GM12878 (cell line): ENCODE results near the gene SRSF10. TPM values are rescaled to one million over a fixed set of nuclear protein-coding genes. Genes with fewer than 3 reads are reported as not detected.

Source experiments
- ATAC-seq: fragments of 200-7000 bp; cut with Tn5 transposase; 3 replicates; pipeline ENCODE4 v1.9.1; 2020; ENCODE audit warnings: mild to moderate bottlenecking, moderate library complexity
- BruUV-seq: library from RNA; stranded (reverse); fragments of 400-500 nt; replicated peaks from 2 replicates; lab custom pipeline; 2021; lab: Mats Ljungman, UMichigan
- CTCF ChIA-PET: fragments of 300-600 bp; sonication (Branson Sonifier 250); formaldehyde crosslinking; extraction: SDS; loops from one replicate; lab custom pipeline; 2021; ENCODE audit warnings: inconsistent platforms; lab: Yijun Ruan, JAX
- POLR2A ChIA-PET: fragments of 350-600 bp; formaldehyde crosslinking; extraction: SDS; loops from one replicate; lab custom pipeline; 2021; ENCODE audit warnings: inconsistent platforms; lab: Charles Lee
- RAD21 ChIA-PET: fragments of 300-600 bp; sonication (Branson Sonifier 250); formaldehyde crosslinking; loops from one replicate; lab custom pipeline; 2023; ENCODE audit warnings: antibody characterized with exemption; ENCODE audit not compliant: unreplicated experiment; lab: Charles Lee
- SMC1A ChIA-PET: fragments of 300-600 bp; sonication (Branson Sonifier 250); formaldehyde crosslinking; loops from one replicate; lab custom pipeline; 2023; ENCODE audit not compliant: unreplicated experiment, uncharacterized antibody; lab: Charles Lee
- DNase-seq: peaks from one replicate; pipeline ENCODE4 v3.0.0-alpha.2; 2011; ENCODE audit warnings: low read depth, low spot score
- FAIRE-seq: peaks from 3 replicates; lab custom pipeline; 2011; peaks lifted over from hg19 to GRCh38; lab: Jason Lieb, UNC
- H2AFZ ChIP-seq: 2 replicates; pipeline ENCODE4 v1.6.0; 2011; ENCODE audit warnings: low read depth, low read length, control low read depth; ENCODE audit not compliant: control insufficient read depth
- H3K27ac ChIP-seq: 2 replicates; pipeline ENCODE4 v1.5.1; 2011; ENCODE audit warnings: control low read depth; ENCODE audit not compliant: control insufficient read depth, insufficient read depth
- H3K27me3 ChIP-seq, 2 experiments: replicated peaks in 1 of 2; 2 replicates each; pipeline versions ENCODE4 v1.6.0 to v1.6.1; 2011; ENCODE audit warnings: low read length in 1 of 2; ENCODE audit not compliant: control insufficient read depth in 2 of 2, insufficient read depth in 2 of 2
- H3K36me3 ChIP-seq, 2 experiments: 2 replicates each; pipeline ENCODE4 v1.5.1; 2011; ENCODE audit warnings: low read length in 1 of 2; ENCODE audit not compliant: control insufficient read depth in 2 of 2, insufficient read depth in 2 of 2
- H3K4me1 ChIP-seq: 2 replicates; pipeline ENCODE4 v1.6.1; 2011; ENCODE audit warnings: mild to moderate bottlenecking, low read length, moderate library complexity, mixed read lengths; ENCODE audit not compliant: control insufficient read depth, insufficient read depth
- H3K4me2 ChIP-seq: 2 replicates; pipeline ENCODE4 v1.6.0; 2011; ENCODE audit warnings: control low read depth; ENCODE audit not compliant: control insufficient read depth, insufficient read depth
- H3K4me3 ChIP-seq: fragments of 200-600 bp; sonication (generic); 2 replicates; pipeline ENCODE4 v1.5.1; 2016
- H3K79me2 ChIP-seq: 2 replicates; pipeline ENCODE4 v1.6.0; 2011; ENCODE audit warnings: low read length; ENCODE audit not compliant: control insufficient read depth, insufficient read depth
- H3K9ac ChIP-seq: 2 replicates; pipeline ENCODE4 v1.8.0; 2011; ENCODE audit warnings: low read length, control low read depth, mixed read lengths; ENCODE audit not compliant: control insufficient read depth, insufficient read depth
- H3K9me3 ChIP-seq: replicated peaks from 3 replicates; pipeline ENCODE4 v1.5.1; 2011; ENCODE audit warnings: mild to moderate bottlenecking, low read length; ENCODE audit not compliant: control insufficient read depth, insufficient read depth
- H4K20me1 ChIP-seq: 2 replicates; pipeline ENCODE4 v1.6.0; 2011; ENCODE audit not compliant: control insufficient read depth, insufficient read depth
- BCL11A ChIP-seq: IDR thresholded peaks from 2 replicates; pipeline ENCODE4 v1.6.1; 2011; ENCODE audit warnings: low read depth, low read length
- FOS ChIP-seq: IDR thresholded peaks from 3 replicates; pipeline ENCODE4 v1.6.1; 2011; ENCODE audit warnings: borderline replicate concordance; ENCODE audit not compliant: insufficient read length; ENCODE audit errors: extremely low read depth
- MTA3 ChIP-seq: IDR thresholded peaks from 2 replicates; pipeline ENCODE4 v1.6.1; 2012; ENCODE audit warnings: low read length, inconsistent platforms, borderline replicate concordance
- SMAD5 ChIP-seq: IDR thresholded peaks from 2 replicates; pipeline ENCODE4 v1.6.1; 2016; ENCODE audit warnings: antibody characterized with exemption, low read depth
- SP1 ChIP-seq: IDR thresholded peaks from one replicate; pipeline ENCODE4 v1.6.1; 2011; ENCODE audit warnings: low read depth, low read length
- TAF1 ChIP-seq: IDR thresholded peaks from 2 replicates; pipeline ENCODE4 v1.6.1; 2011; ENCODE audit warnings: mild to moderate bottlenecking, low read depth, low read length, borderline replicate concordance
- YY1 ChIP-seq: IDR thresholded peaks from 2 replicates; pipeline ENCODE4 v1.6.1; 2011; ENCODE audit warnings: low read depth, mild to moderate bottlenecking, low read length
- ZBED1 ChIP-seq: IDR thresholded peaks from 2 replicates; pipeline ENCODE4 v1.6.1; 2016; ENCODE audit warnings: borderline replicate concordance
- WGBS: methylation state at CpG from one replicate; pipeline ENCODE4 v1.1.6; 2016; ENCODE audit warnings: low lambda C conversion rate; ENCODE audit not compliant: insufficient replicate concordance, insufficient coverage; ENCODE audit errors: missing lambda C conversion rate; 5-methylcytosine and 5-hydroxymethylcytosine counted together
- in situ Hi-C: fragments of 300-500 bp; cut with MboI; formaldehyde crosslinking; loops from 9 replicates; pipeline ENCODE4 v1.14.3; 2018; ENCODE audit warnings: mixed read lengths
- intact Hi-C: fragments of 100-400 bp; cut with micrococcal nuclease; formaldehyde crosslinking; loops from one replicate; pipeline ENCODE4 v1.14.2; 2022; ENCODE audit not compliant: unreplicated experiment
- polyA plus RNA-seq, 11 experiments: library from polyadenylated mRNA; depleted of rRNA in 4 of 11; unstranded in 6 of 11; stranded (reverse) in 5 of 11; fragments of >200 nt; fragmentation: Nextera tagmentation in 4 of 11; fragmentation: Illumina TruSeq in 1 of 11; extraction: Ambion mirVana in 4 of 11; extraction: Trizol in 1 of 11; gene quantifications; 1 replicate in 1 of 11; 2 replicates in 10 of 11; pipeline versions ENCODE4 v1.2.1 to v1.2.3, GENCODE V29; 2011 to 2016; ENCODE audit warnings: inconsistent platforms in 2 of 11, missing spikeins in 2 of 11, low read depth in 1 of 11
- total RNA-seq, 4 experiments: library from RNA; depleted of rRNA in 3 of 4; stranded (reverse); fragments of >200 nt in 3 of 4; fragmentation: Illumina TruSeq in 1 of 4; extraction: Trizol in 1 of 4; gene quantifications; 2 replicates each; pipeline versions ENCODE4 v1.2.1 to v1.2.3, GENCODE V29; 2013 to 2021
- TF ChIP-seq, protein P1 (sequence below): fragments of 450-650 bp; formaldehyde crosslinking; IDR thresholded peaks from 2 replicates; pipeline ENCODE4 v1.5.0; 2022; ENCODE audit warnings: mild to moderate bottlenecking, missing genetic modification characterization
- TF ChIP-seq, protein P2 (sequence below): fragments of 450-650 bp; IDR thresholded peaks from 2 replicates; pipeline ENCODE4 v1.6.1; 2017; ENCODE audit warnings: low read depth, mild to moderate bottlenecking, moderate library complexity
- TF ChIP-seq, protein P3 (sequence below): fragments of 450-650 bp; IDR thresholded peaks from 2 replicates; pipeline ENCODE4 v1.6.1; 2017; ENCODE audit warnings: borderline replicate concordance

SRSF10 gene
- total and polyA plus RNA-seq, 10 of the 15 experiments (the other 5 are each of a cell fraction or from before 2014, with no cell fraction given): 157 to 279 (median 222) TPM

DNA sequence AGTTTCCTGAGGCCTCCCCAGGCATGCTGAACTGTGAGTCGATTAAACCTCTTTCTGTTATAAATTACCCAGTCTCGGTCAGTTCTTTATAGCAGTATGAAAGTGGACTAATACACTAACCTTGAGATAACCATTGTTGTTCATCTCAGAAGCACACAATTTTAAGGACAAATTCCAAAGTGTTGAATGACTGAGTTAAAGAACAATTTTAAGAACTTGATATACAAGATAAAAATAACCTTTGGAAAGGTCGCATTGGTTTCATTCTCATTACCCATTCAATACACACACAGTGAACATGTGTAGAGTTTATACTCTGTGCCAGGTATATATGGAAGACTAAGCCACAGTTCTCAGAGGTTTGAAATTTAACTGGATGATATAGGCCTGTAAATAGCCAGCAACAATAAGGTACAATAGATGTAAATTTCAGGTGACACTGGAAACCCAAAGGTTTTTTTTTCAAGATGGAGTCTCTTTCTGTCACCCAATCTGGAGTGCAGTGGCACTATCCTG lies 19.1 kb upstream of the SRSF10 start:
- no peak overlapping the region for H3K27ac ChIP-seq
- intact Hi-C loops (no loop called here), in situ Hi-C loops (no loop called here)
- no peak for DNase-seq
- H3K4me1 ChIP-seq: peaks cover 24% of the 10 kb centered on the region
- H4K20me1 ChIP-seq: no peaks in the 10 kb centered on the region
- no peaks in the 10 kb centered on the region for H3K79me2 ChIP-seq
- WGBS: 98% methylated on average over 3 of the region's 3 CpGs
- ChIA-PET CTCF (no interaction called here), POLR2A (no interaction called here), RAD21 (no interaction called here), SMC1A (no interaction called here)
- no peak overlapping the region for H3K4me3 ChIP-seq
- no peak overlapping the region; the same call in 1 of the 2 replicates for H3K4me2 ChIP-seq
- no peak for FAIRE-seq
- no peak overlapping the region for H3K9ac ChIP-seq
- H3K9me3 ChIP-seq: no peaks in the 10 kb centered on the region; the same call in 2 of the 3 replicates
- H2AFZ ChIP-seq: no peak overlapping the region
- H3K36me3 ChIP-seq: no peaks in the 10 kb centered on the region
- TF ChIP-seq FOS: no peak
- TF ChIP-seq, protein P1, sequence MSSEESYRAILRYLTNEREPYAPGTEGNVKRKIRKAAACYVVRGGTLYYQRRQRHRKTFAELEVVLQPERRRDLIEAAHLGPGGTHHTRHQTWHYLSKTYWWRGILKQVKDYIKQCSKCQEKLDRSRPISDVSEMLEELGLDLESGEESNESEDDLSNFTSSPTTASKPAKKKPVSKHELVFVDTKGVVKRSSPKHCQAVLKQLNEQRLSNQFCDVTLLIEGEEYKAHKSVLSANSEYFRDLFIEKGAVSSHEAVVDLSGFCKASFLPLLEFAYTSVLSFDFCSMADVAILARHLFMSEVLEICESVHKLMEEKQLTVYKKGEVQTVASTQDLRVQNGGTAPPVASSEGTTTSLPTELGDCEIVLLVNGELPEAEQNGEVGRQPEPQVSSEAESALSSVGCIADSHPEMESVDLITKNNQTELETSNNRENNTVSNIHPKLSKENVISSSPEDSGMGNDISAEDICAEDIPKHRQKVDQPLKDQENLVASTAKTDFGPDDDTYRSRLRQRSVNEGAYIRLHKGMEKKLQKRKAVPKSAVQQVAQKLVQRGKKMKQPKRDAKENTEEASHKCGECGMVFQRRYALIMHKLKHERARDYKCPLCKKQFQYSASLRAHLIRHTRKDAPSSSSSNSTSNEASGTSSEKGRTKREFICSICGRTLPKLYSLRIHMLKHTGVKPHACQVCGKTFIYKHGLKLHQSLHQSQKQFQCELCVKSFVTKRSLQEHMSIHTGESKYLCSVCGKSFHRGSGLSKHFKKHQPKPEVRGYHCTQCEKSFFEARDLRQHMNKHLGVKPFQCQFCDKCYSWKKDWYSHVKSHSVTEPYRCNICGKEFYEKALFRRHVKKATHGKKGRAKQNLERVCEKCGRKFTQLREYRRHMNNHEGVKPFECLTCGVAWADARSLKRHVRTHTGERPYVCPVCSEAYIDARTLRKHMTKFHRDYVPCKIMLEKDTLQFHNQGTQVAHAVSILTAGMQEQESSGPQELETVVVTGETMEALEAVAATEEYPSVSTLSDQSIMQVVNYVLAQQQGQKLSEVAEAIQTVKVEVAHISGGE (CRISPR knock-in tag): no peak
- TF ChIP-seq ZBED1: no peak
- TF ChIP-seq TAF1: no peak
- TF ChIP-seq BCL11A: no peak
- TF ChIP-seq, protein P2, sequence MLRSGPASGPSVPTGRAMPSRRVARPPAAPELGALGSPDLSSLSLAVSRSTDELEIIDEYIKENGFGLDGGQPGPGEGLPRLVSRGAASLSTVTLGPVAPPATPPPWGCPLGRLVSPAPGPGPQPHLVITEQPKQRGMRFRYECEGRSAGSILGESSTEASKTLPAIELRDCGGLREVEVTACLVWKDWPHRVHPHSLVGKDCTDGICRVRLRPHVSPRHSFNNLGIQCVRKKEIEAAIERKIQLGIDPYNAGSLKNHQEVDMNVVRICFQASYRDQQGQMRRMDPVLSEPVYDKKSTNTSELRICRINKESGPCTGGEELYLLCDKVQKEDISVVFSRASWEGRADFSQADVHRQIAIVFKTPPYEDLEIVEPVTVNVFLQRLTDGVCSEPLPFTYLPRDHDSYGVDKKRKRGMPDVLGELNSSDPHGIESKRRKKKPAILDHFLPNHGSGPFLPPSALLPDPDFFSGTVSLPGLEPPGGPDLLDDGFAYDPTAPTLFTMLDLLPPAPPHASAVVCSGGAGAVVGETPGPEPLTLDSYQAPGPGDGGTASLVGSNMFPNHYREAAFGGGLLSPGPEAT: no peak
- TF ChIP-seq SMAD5: no peak
- TF ChIP-seq, protein P3, sequence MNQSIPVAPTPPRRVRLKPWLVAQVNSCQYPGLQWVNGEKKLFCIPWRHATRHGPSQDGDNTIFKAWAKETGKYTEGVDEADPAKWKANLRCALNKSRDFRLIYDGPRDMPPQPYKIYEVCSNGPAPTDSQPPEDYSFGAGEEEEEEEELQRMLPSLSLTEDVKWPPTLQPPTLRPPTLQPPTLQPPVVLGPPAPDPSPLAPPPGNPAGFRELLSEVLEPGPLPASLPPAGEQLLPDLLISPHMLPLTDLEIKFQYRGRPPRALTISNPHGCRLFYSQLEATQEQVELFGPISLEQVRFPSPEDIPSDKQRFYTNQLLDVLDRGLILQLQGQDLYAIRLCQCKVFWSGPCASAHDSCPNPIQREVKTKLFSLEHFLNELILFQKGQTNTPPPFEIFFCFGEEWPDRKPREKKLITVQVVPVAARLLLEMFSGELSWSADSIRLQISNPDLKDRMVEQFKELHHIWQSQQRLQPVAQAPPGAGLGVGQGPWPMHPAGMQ: no peak
- TF ChIP-seq MTA3: no peak
- no peak for TF ChIP-seq SP1
- TF ChIP-seq YY1: no peak
- no peak for ATAC-seq
- H3K27me3 ChIP-seq: no peaks in the 10 kb centered on the region
- BruUV-seq: no TSS peak
